Stimulated activated naive CD8-positive, alpha-beta T cell treated with anti-CD3 and anti-CD28 coated beads, Interleukin-15, amount 100 ng/mL, for 72 hours (primary cell): ENCODE measurements around the gene CAPN9.
A peak's percentile ranks its signal among the peaks of the same experiment; 100 is the strongest.
"Not testable (repeated sequence)": the region's sequence is repeated elsewhere in the genome, so short reads cannot be mapped to it uniquely, and the experiment has no call there.

Experiments used
- ATAC-seq: fragments of 150-1000 bp; cut with Tn5 transposase; 2 replicates; pipeline ENCODE4 v1.10.0; 2021; ENCODE audit warnings: mild to moderate bottlenecking, moderate library complexity
- DNase-seq, 2 donors: peaks; one replicate each; pipeline ENCODE4 v3.0.0; 2021 to 2022
- H3K27ac Mint-ChIP-seq, 2 donors: one replicate each; pipeline ENCODE4 v1.8.0; 2022; ENCODE audit warnings: mild to moderate bottlenecking in 2 of 2, mixed read lengths in 2 of 2, moderate library complexity in 2 of 2
- H3K27me3 Mint-ChIP-seq: one replicate; pipeline ENCODE4 v1.8.0; 2022; ENCODE audit warnings: mixed read lengths
- H3K4me1 Mint-ChIP-seq: one replicate; pipeline ENCODE4 v1.8.0; 2022; ENCODE audit warnings: mild to moderate bottlenecking, mixed read lengths
- H3K4me3 Mint-ChIP-seq, 2 donors: one replicate each; pipeline ENCODE4 v1.8.0; 2022; ENCODE audit warnings: mild to moderate bottlenecking in 2 of 2, mixed read lengths in 2 of 2, moderate library complexity in 1 of 2
- H3K9me3 Mint-ChIP-seq, 2 donors: one replicate each; pipeline ENCODE4 v1.8.0; 2022; ENCODE audit warnings: mixed read lengths in 2 of 2

The CAPN9 gene

DNA sequence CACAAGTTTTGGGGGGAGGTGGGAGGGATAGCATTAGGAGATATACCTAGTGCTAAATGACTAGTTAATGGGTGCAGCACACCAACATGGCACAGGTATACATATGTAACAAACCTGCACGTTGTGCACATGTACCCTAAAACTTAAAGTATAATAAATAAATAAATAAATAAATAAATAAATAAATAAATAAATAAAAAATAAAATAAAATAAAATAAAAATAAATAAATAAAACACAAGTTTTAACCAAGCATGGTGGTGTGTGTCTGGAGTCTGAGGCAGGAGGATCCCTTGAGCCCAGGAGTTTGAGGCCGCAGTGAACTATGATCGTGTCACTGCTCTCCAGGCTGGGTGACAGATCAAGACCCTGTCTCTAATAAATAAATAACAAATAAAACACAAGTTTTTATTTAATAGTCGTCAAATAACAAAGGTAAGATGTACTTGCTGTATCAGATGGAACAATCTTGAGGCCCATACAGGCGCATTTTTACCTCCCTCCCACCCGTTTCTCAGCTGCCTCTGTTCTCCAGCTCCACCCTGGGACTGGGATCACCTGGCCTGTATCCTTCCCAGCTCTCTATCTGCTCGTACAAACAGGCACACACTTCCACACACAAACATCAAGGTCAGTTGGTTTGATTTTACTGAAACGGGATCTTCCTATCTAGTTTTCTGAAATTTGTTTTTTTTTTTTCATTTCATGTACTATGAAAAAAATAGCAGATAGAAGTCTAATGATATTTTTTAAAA, 20.8 kb downstream of the CAPN9 start:
- H3K4me1 Mint-ChIP-seq, H3K4me3 Mint-ChIP-seq, H3K9me3 Mint-ChIP-seq, DNase-seq, H3K27ac Mint-ChIP-seq, ATAC-seq, H3K27me3 Mint-ChIP-seq: not testable (repeated sequence)

- no peak overlapping the region for H3K27ac Mint-ChIP-seq
- H3K4me3 Mint-ChIP-seq: no peak overlapping the region
- no peaks in the 10 kb centered on the region for H3K27me3 Mint-ChIP-seq
- DNase-seq (no peak), ATAC-seq (no peak)
- no peaks in the 10 kb centered on the region for H3K4me1 Mint-ChIP-seq
- no peaks in the 10 kb centered on the region for H3K9me3 Mint-ChIP-seq
These were observed 21.8 kb downstream of the CAPN9 start for GRCh38 chr1:230768903-230769570.

- ATAC-seq (no peak), DNase-seq (no peak)
- Mint-ChIP-seq H3K4me3 (no peak overlapping the region), H3K27me3 (no peaks in the 10 kb centered on the region), H3K27ac (no peak overlapping the region), H3K9me3 (no peaks in the 10 kb centered on the region), H3K4me1 (no peaks in the 10 kb centered on the region)
These were observed 23.1 kb downstream of the CAPN9 start for GRCh38 chr1:230770317-230770716.

DNA sequence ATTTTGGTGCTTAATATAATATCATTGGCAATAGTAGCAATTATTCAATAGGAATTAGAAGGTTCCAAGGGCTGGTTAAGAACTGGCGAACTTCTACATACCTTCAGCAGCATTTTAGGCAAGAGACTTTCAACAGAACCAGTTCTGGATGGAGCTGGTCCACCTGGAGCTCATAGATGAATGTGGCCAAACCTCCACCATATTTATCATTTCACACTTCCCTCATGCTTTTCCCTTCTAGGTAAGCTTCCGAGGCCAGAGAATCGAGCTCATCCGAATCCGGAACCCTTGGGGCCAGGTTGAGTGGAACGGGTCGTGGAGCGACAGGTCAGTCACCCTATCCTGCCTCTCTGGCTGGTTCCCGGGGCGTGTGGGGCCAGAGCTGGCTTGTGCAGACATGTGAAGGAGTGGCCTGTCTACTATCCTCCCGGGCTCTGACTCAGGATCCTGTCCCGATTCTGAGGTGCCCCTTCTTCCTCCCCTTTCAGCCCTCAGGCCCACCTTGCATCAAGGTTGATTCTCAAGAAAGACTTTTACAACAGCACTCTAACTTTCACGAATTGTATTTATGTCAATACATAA, 24.7 kb downstream of the CAPN9 start:
- H3K9me3 Mint-ChIP-seq: no peaks in the 10 kb centered on the region
- no peak overlapping the region for H3K4me3 Mint-ChIP-seq
- no peak for DNase-seq
- no peaks in the 10 kb centered on the region for H3K27me3 Mint-ChIP-seq
- no peak for ATAC-seq
- H3K27ac Mint-ChIP-seq: no peak overlapping the region
- H3K4me1 Mint-ChIP-seq: no peaks in the 10 kb centered on the region

DNA sequence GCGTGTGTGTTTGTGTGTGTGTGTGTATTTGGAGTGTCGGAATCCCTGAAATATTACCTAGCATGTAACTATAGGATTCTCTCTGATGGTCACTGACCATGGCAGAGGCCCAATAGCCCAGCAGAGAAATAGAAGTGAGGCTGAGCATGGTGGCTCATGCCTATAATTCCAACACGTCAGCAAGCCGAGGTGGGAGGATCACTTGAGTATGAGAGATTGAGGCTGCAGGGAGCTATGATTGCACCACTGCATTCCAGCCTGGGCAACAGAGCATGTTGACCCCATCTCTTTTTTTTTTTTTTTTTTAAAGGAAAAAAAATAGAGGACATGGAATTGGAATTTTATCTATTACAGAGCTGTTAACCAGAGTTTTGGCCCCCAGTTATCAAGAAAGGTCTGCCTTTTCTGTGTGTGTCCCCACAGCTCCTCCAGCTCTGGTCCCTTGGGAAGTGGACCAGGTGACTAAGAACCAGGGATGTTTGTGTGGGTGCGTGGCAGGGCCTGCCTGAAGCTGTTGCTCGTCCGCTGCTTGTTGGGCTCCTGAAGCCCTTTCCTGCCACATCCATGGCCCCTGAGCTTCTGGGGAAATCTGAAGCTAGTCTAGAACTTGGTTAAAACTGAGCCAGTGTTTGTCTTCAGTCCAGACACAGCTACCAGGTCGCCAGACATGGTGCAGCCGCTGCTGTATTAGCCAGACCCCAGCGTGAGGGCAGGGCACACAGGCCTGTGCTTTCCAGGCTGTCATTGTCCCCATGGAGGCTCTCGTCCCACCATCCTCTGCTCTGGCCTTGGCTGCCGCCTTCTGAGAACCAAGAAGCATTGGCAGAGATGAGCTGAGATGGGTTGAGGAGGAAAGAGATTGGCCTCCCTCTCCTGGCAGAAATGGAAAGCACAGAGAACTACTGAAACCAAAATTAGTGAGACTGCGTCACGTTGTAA, 25.5 kb downstream of the CAPN9 start:
- no peak for DNase-seq
- H3K27me3 Mint-ChIP-seq: no peaks in the 10 kb centered on the region
- no peaks in the 10 kb centered on the region for H3K4me1 Mint-ChIP-seq
- H3K4me3 Mint-ChIP-seq: no peak overlapping the region
- no peak overlapping the region for H3K27ac Mint-ChIP-seq
- no peaks in the 10 kb centered on the region for H3K9me3 Mint-ChIP-seq
- ATAC-seq: no peak

- Mint-ChIP-seq H3K4me3 (no peak overlapping the region), H3K27ac (no peak overlapping the region)
- DNase-seq: no peak
These were observed 26.3 kb downstream of the CAPN9 start for GRCh38 chr1:230773396-230774033.

DNA sequence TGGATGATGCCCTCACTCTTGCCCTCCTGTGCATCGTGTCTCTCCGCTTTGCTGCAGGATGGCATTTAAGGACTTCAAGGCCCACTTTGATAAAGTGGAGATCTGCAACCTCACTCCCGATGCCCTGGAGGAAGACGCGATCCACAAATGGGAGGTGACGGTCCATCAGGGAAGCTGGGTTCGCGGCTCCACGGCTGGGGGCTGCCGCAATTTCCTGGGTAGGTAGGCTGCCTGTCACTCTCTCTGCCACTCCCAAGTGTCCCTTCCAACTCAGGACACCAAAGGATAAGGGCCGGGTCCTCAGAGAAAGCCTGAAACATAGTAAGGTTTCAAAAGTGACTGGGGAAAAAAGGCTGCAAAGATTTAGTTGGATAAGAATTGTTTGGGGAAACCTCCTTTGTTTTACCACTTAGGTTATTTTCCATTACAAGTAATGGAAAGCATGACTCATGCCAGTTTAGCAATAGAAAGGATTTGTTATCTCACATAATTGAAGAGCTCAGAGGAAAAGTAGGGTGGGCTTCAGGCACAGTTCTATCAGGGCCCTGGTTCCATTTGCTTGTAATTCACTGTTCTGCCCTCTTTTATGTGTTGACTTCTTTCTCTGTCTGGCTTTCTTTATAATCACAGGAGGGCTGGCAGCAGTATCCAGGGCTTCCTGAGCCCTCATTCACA, 31.9 kb downstream of the CAPN9 start:
- Mint-ChIP-seq H3K9me3 (no peaks in the 10 kb centered on the region), H3K27ac (no peak overlapping the region), H3K4me1 (no peaks in the 10 kb centered on the region), H3K4me3 (no peak overlapping the region), H3K27me3 (peaks cover 9% of the 10 kb centered on the region)
- DNase-seq: no peak
- ATAC-seq: no peak

More at GRCh38 chr1:230773396-230774033, 26.3 kb downstream of the CAPN9 start:
- Mint-ChIP-seq H3K4me1 (no peaks in the 10 kb centered on the region), H3K27me3 (no peaks in the 10 kb centered on the region), H3K9me3 (no peaks in the 10 kb centered on the region)
- ATAC-seq: no peak

- no peak overlapping the region for H3K27ac Mint-ChIP-seq
- no peak overlapping the region for H3K4me3 Mint-ChIP-seq
- no peak for DNase-seq
- H3K27me3 Mint-ChIP-seq: peaks cover 9% of the 10 kb centered on the region
- ATAC-seq: no peak
- no peaks in the 10 kb centered on the region for H3K9me3 Mint-ChIP-seq
- no peaks in the 10 kb centered on the region for H3K4me1 Mint-ChIP-seq
These were observed 33.9 kb downstream of the CAPN9 start for GRCh38 chr1:230781131-230781530.

DNA sequence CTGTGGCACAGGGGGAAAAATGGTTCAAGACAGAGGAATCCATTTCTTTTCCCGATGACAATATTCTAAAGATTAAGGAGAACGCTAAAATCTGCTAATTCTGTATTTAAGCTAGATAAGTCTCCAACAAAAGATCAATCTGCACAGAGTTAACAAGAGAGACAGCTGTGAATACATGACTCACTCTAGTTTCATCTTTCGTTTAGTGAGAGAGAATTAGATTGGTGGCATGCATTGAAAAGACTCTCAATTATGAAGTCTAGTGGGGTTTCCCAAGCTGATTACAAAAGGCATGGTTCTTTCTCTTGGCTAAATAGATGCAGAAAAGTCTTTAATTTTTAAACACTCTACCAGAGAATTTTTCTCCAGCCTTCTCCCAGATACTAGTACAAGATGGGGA, 34.4 kb downstream of the CAPN9 start:
- Mint-ChIP-seq H3K9me3 (no peaks in the 10 kb centered on the region), H3K4me1 (no peaks in the 10 kb centered on the region), H3K27ac (no peak overlapping the region), H3K27me3 (peaks cover 9% of the 10 kb centered on the region), H3K4me3 (no peak overlapping the region)
- DNase-seq (no peak), ATAC-seq (peak; percentile 63)

GRCh38 chr1:230784163-230784562, 37.0 kb downstream of the CAPN9 start:
- peaks cover 9% of the 10 kb centered on the region for H3K27me3 Mint-ChIP-seq
- ATAC-seq (no peak), DNase-seq (no peak)
- H3K27ac Mint-ChIP-seq: no peak overlapping the region
- no peaks in the 10 kb centered on the region for H3K4me1 Mint-ChIP-seq
- H3K4me3 Mint-ChIP-seq: no peak overlapping the region
- no peaks in the 10 kb centered on the region for H3K9me3 Mint-ChIP-seq

DNA sequence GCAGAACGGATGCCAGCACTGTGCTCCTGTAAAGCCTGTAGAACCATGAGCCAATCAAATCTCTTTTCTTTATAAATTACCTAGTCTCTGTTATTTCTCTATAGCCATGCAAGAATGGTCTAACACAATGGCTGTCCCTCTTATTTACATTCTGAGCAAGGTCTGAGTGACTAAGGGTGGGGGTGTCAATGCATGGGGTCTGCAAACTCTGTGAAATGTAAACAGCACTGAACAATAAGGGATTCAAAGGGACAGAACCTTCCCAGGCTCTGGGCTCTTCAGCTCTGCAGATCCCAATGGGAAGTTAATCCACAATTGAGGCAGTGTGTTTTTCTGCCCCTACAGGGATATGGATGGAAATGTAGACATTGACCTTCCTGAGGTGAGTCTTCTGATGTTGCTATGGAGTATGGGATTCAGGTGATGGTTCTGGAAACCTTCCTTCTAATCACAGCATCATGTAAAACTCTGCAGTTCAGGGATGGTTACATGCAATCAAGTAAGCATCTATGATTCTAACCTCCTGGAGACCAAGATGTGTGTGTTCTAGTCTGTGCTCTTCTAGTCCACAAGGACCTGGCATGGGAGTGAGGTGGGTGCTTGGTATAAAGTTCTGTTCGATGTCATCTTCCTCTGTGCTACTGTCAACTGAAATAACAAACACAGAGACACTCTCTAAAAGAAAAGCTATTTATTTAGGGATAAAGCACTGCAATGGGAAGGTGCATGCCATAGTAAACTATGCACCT, 38.6 kb downstream of the CAPN9 start:
- H3K9me3 Mint-ChIP-seq: no peaks in the 10 kb centered on the region
- no peak overlapping the region for H3K4me3 Mint-ChIP-seq
- DNase-seq: no peak
- ATAC-seq: no peak
- H3K27ac Mint-ChIP-seq: no peak overlapping the region
- H3K4me1 Mint-ChIP-seq: no peaks in the 10 kb centered on the region
- peaks cover 11% of the 10 kb centered on the region for H3K27me3 Mint-ChIP-seq

DNA sequence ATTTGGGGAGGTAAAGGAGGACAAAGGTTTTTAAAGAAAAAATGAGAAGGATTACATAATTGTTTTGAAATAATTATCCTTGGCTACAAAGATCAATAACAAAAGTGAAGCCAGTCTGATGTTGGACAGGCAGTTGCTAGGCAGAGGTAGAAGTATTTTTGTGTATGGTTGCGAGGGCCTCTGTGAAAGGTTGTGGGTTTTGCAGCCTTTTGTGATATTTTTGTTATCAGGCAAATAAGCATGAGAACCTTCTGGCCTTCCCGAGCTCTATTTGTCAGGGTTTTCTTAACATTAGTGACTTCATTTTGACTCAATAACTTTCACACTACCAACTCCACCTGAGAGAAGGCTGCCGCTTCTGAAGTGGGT, 39.2 kb downstream of the CAPN9 start:
- no peak for DNase-seq
- Mint-ChIP-seq H3K4me1 (no peaks in the 10 kb centered on the region), H3K27me3 (peaks cover 14% of the 10 kb centered on the region), H3K4me3 (no peak overlapping the region), H3K27ac (no peak overlapping the region), H3K9me3 (no peaks in the 10 kb centered on the region)
- no peak for ATAC-seq

DNA sequence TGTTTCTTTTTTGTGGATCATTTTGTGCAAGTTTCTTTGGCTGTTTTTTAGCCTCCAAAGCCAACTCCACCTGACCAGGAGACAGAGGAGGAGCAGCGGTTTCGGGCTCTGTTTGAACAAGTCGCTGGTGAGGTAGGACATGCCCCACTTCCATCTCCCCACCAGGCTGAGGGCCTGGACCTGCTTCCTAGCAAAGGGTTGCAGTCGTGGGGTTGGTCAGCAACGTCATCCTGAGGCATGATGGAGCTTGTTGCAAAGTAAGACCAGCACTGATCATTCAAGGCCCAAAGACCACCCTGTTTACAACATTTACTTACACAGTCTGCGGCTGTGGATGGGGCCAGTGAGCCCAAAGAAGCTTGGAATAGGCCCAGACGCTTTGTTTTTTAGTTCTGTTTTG, 40.3 kb downstream of the CAPN9 start:
- H3K4me3 Mint-ChIP-seq: no peak overlapping the region
- no peak for ATAC-seq
- no peak for DNase-seq
- H3K4me1 Mint-ChIP-seq: no peaks in the 10 kb centered on the region
- peaks cover 14% of the 10 kb centered on the region for H3K27me3 Mint-ChIP-seq
- no peaks in the 10 kb centered on the region for H3K9me3 Mint-ChIP-seq
- no peak overlapping the region for H3K27ac Mint-ChIP-seq

DNA sequence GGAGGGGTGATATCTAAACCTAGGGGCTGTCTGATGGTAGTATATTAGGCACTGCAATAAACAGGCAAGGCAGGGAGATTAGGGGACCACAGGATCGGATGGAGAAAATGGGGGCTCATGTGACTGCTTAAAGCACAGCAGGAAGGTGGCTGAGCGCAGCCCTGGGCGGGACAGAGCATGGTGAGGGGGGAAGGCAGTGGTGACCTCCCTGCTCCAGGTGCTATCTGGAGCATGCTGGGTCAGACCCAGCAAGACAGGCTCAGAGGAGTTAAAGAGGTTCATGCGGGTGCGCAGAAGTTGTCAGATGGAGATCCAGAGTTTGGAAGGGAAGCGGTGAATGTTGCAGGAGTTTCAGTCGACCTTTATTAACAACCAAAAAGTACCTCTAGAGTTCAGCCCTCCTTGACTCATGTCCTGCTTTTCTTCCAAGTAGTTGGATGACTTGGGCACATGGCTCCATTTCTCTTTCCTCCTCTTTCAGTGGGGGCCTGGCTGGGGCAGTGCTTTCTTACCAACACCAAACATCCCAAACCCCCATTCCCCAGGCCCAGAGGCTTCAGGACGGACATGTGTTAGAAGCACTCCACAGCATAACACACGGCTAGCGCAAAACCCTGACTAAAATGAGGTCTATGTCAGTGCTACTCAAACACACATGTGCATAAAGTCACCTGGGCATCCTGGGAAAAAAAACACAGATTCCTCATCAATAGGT, 41.5 kb downstream of the CAPN9 start:
- H3K4me3 Mint-ChIP-seq: no peak overlapping the region
- no peaks in the 10 kb centered on the region for H3K4me1 Mint-ChIP-seq
- no peak for DNase-seq
- no peak for ATAC-seq
- H3K9me3 Mint-ChIP-seq: no peaks in the 10 kb centered on the region
- H3K27ac Mint-ChIP-seq: no peak overlapping the region
- H3K27me3 Mint-ChIP-seq: peaks cover 20% of the 10 kb centered on the region
